IPS-15b (cell line): ENCODE results near the gene MAGI2.

ENCODE experiments used
- H3K27me3 ChIP-seq: one replicate; pipeline ENCODE4 v1.6.1; 2013; ENCODE audit warnings: low read length; ENCODE audit not compliant: control insufficient read depth, insufficient read depth
- H3K36me3 ChIP-seq: one replicate; pipeline ENCODE4 v1.6.1; 2013; ENCODE audit warnings: low read length; ENCODE audit not compliant: control insufficient read depth, insufficient read depth
- H3K4me1 ChIP-seq: one replicate; pipeline ENCODE4 v1.6.1; 2013; ENCODE audit warnings: mild to moderate bottlenecking, low read length; ENCODE audit not compliant: control insufficient read depth, insufficient read depth
- H3K4me3 ChIP-seq: one replicate; pipeline ENCODE4 v1.5.1; 2013; ENCODE audit warnings: low read depth, low read length
- H3K9ac ChIP-seq: one replicate; pipeline ENCODE4 v1.6.1; 2013; ENCODE audit warnings: low read depth, mild to moderate bottlenecking, low read length
- H3K9me3 ChIP-seq: one replicate; pipeline ENCODE4 v1.6.1; 2013; ENCODE audit warnings: mild to moderate bottlenecking, low read length; ENCODE audit not compliant: control insufficient read depth, insufficient read depth

The MAGI2 gene

GRCh38 chr7:79405368-79405767 lies 48.1 kb downstream of the MAGI2 start:
- no peaks in the 10 kb centered on the region for H3K27me3 ChIP-seq
- H3K4me3 ChIP-seq = no peak overlapping the region
- no peak overlapping the region for H3K9ac ChIP-seq

GRCh38 chr7:79403879-79404278 lies 49.6 kb downstream of the MAGI2 start:
- no peaks in the 10 kb centered on the region for H3K4me1 ChIP-seq
- H3K27me3 ChIP-seq = no peaks in the 10 kb centered on the region
- H3K9me3 ChIP-seq = no peaks in the 10 kb centered on the region
- no peaks in the 10 kb centered on the region for H3K36me3 ChIP-seq
- H3K9ac ChIP-seq = no peak overlapping the region
- H3K4me3 ChIP-seq = no peak overlapping the region

More at GRCh38 chr7:79405368-79405767, 48.1 kb downstream of the MAGI2 start:
- H3K4me1 ChIP-seq = no peaks in the 10 kb centered on the region
- H3K9me3 ChIP-seq = no peaks in the 10 kb centered on the region
- H3K36me3 ChIP-seq = no peaks in the 10 kb centered on the region

GRCh38 chr7:79403451-79403850 lies 50.0 kb downstream of the MAGI2 start:
- no peak overlapping the region for H3K4me3 ChIP-seq

GRCh38 chr7:79401254-79401653 lies 52.2 kb downstream of the MAGI2 start:
- no peak overlapping the region for H3K4me3 ChIP-seq
- H3K27me3 ChIP-seq = no peaks in the 10 kb centered on the region
- no peak overlapping the region for H3K9ac ChIP-seq
- H3K9me3 ChIP-seq = no peaks in the 10 kb centered on the region
- no peaks in the 10 kb centered on the region for H3K36me3 ChIP-seq
- H3K4me1 ChIP-seq = no peaks in the 10 kb centered on the region

More at GRCh38 chr7:79403451-79403850, 50.0 kb downstream of the MAGI2 start:
- H3K9ac ChIP-seq = no peak overlapping the region
- no peaks in the 10 kb centered on the region for H3K9me3 ChIP-seq
- no peaks in the 10 kb centered on the region for H3K27me3 ChIP-seq
- H3K36me3 ChIP-seq = no peaks in the 10 kb centered on the region
- no peaks in the 10 kb centered on the region for H3K4me1 ChIP-seq

- Histone ChIP-seq H3K9ac (no peak overlapping the region), H3K4me1 (no peaks in the 10 kb centered on the region), H3K36me3 (no peaks in the 10 kb centered on the region), H3K27me3 (no peaks in the 10 kb centered on the region), H3K9me3 (no peaks in the 10 kb centered on the region), H3K4me3 (no peak overlapping the region)
Observed at GRCh38 chr7:79400222-79400621, 53.2 kb downstream of the MAGI2 start.

- H3K9ac ChIP-seq = no peak overlapping the region
- no peaks in the 10 kb centered on the region for H3K36me3 ChIP-seq
- H3K4me3 ChIP-seq = no peak overlapping the region
- no peaks in the 10 kb centered on the region for H3K4me1 ChIP-seq
- no peaks in the 10 kb centered on the region for H3K9me3 ChIP-seq
- H3K27me3 ChIP-seq = no peaks in the 10 kb centered on the region
Observed at GRCh38 chr7:79398138-79398749, 55.2 kb downstream of the MAGI2 start.

GRCh38 chr7:79386688-79387422 lies 66.6 kb downstream of the MAGI2 start:
- Histone ChIP-seq H3K27me3 (no peaks in the 10 kb centered on the region), H3K9me3 (no peaks in the 10 kb centered on the region), H3K9ac (no peak overlapping the region), H3K4me3 (no peak overlapping the region), H3K36me3 (no peaks in the 10 kb centered on the region), H3K4me1 (no peaks in the 10 kb centered on the region)

GRCh38 chr7:79381921-79382320 lies 71.5 kb downstream of the MAGI2 start:
- no peaks in the 10 kb centered on the region for H3K4me1 ChIP-seq
- H3K9me3 ChIP-seq = no peaks in the 10 kb centered on the region
- H3K4me3 ChIP-seq = no peak overlapping the region
- no peaks in the 10 kb centered on the region for H3K27me3 ChIP-seq
- no peaks in the 10 kb centered on the region for H3K36me3 ChIP-seq
- H3K9ac ChIP-seq = no peak overlapping the region

- Histone ChIP-seq H3K36me3 (no peaks in the 10 kb centered on the region), H3K9ac (no peak overlapping the region), H3K9me3 (no peaks in the 10 kb centered on the region)
Observed at GRCh38 chr7:79377097-79377496, 76.4 kb downstream of the MAGI2 start.

GRCh38 chr7:79376299-79377025 lies 77.0 kb downstream of the MAGI2 start:
- H3K9me3 ChIP-seq = no peaks in the 10 kb centered on the region
- no peaks in the 10 kb centered on the region for H3K36me3 ChIP-seq
- no peak overlapping the region for H3K9ac ChIP-seq
- no peaks in the 10 kb centered on the region for H3K27me3 ChIP-seq
- H3K4me3 ChIP-seq = no peak overlapping the region
- H3K4me1 ChIP-seq = no peaks in the 10 kb centered on the region

More at GRCh38 chr7:79377097-79377496, 76.4 kb downstream of the MAGI2 start:
- Histone ChIP-seq H3K4me3 (no peak overlapping the region), H3K27me3 (no peaks in the 10 kb centered on the region), H3K4me1 (no peaks in the 10 kb centered on the region)

GRCh38 chr7:79361214-79361613 lies 92.3 kb downstream of the MAGI2 start:
- Histone ChIP-seq H3K27me3 (no peaks in the 10 kb centered on the region), H3K4me1 (no peaks in the 10 kb centered on the region), H3K9me3 (no peaks in the 10 kb centered on the region), H3K9ac (no peak overlapping the region), H3K36me3 (no peaks in the 10 kb centered on the region), H3K4me3 (no peak overlapping the region)

- Histone ChIP-seq H3K36me3 (no peaks in the 10 kb centered on the region), H3K9ac (no peak overlapping the region), H3K4me3 (no peak overlapping the region), H3K4me1 (no peaks in the 10 kb centered on the region), H3K27me3 (no peaks in the 10 kb centered on the region), H3K9me3 (no peaks in the 10 kb centered on the region)
Observed at GRCh38 chr7:79359827-79360226, 93.6 kb downstream of the MAGI2 start.
